Endodermal cell (in vitro differentiated cells): ENCODE measurements around the gene ST8SIA5. TPM values are rescaled to one million over a fixed set of nuclear protein-coding genes. Genes with fewer than 3 reads are reported as not detected.
A peak's percentile ranks its signal among the peaks of the same experiment; 100 is the strongest.

ENCODE experiments used
- DNase-seq: peaks from one replicate; pipeline ENCODE4 v3.0.0-alpha.2; 2017
- H3K27ac ChIP-seq: 2 replicates; pipeline ENCODE4 v1.5.1; 2013; ENCODE audit warnings: mild to moderate bottlenecking, low read depth, low read length, moderate library complexity
- H3K27me3 ChIP-seq: 2 replicates; pipeline ENCODE4 v1.6.1; 2013; ENCODE audit warnings: mild to moderate bottlenecking, low read length, moderate library complexity; ENCODE audit not compliant: insufficient read depth, control insufficient read depth, poor library complexity, severe bottlenecking
- H3K36me3 ChIP-seq: 2 replicates; pipeline ENCODE4 v1.7.0; 2013; ENCODE audit warnings: mild to moderate bottlenecking, low read length, moderate library complexity; ENCODE audit not compliant: control insufficient read depth, insufficient read depth
- H3K4me1 ChIP-seq: one replicate; pipeline ENCODE4 v1.7.0; 2013; ENCODE audit warnings: low read length; ENCODE audit not compliant: control insufficient read depth, insufficient read depth
- H3K4me3 ChIP-seq: 2 replicates; pipeline ENCODE4 v1.5.1; 2013; ENCODE audit warnings: mild to moderate bottlenecking, low read length, moderate library complexity
- H3K9ac ChIP-seq: 2 replicates; pipeline ENCODE4 v1.6.1; 2013; ENCODE audit warnings: mild to moderate bottlenecking, low read length, moderate library complexity; ENCODE audit not compliant: poor library complexity, severe bottlenecking; ENCODE audit errors: extremely low read depth
- H3K9me3 ChIP-seq: 2 replicates; pipeline ENCODE4 v1.6.1; 2013; ENCODE audit warnings: mild to moderate bottlenecking, low read length, moderate library complexity; ENCODE audit not compliant: control insufficient read depth
- H3K27ac Mint-ChIP-seq: 2 replicates; pipeline ENCODE4 v1.8.0; 2020; ENCODE audit warnings: mixed read lengths
- H3K27me3 Mint-ChIP-seq: 2 replicates; pipeline ENCODE4 v1.8.0; 2021; ENCODE audit warnings: mild to moderate bottlenecking, mixed read lengths; ENCODE audit not compliant: insufficient read depth
- H3K36me3 Mint-ChIP-seq: 2 replicates; pipeline ENCODE4 v1.8.0; 2020; ENCODE audit warnings: low read depth, mixed read lengths
- H3K4me1 Mint-ChIP-seq: 2 replicates; pipeline ENCODE4 v1.8.0; 2020; ENCODE audit warnings: mixed read lengths
- H3K4me3 Mint-ChIP-seq: 2 replicates; pipeline ENCODE4 v1.8.0; 2020; ENCODE audit warnings: mild to moderate bottlenecking, moderate library complexity, mixed read lengths
- H3K9me3 Mint-ChIP-seq: 2 replicates; pipeline ENCODE4 v1.8.0; 2020; ENCODE audit warnings: mild to moderate bottlenecking, mixed read lengths
- CTCF ChIP-seq: fragments of 200-600 bp; sonication (generic); conservative IDR thresholded peaks from 2 replicates; pipeline ENCODE4 v1.5.0; 2021; ENCODE audit warnings: antibody characterized with exemption, mild to moderate bottlenecking
- WGBS, 2 experiments: methylation state at CpG; one replicate each; pipeline versions ENCODE4 v1.1.5 to v1.1.7; 2013; ENCODE audit warnings: missing lambda C conversion rate in 2 of 2, mixed read lengths in 1 of 2; ENCODE audit not compliant: insufficient coverage in 1 of 2, insufficient read length in 1 of 2; 5-methylcytosine and 5-hydroxymethylcytosine counted together
- total RNA-seq, 2 donors: library from RNA; stranded (reverse); fragmentation: NEBNext Ultra II Directional in 1 of 2; extraction: Animal tissue kit (Norgen Biotek cat#: 25700) in 1 of 2; gene quantifications; 2 replicates in 1 of 2; 3 replicates in 1 of 2; pipeline ENCODE4 v1.2.1, GENCODE V29; 2021

ST8SIA5 gene
- total RNA-seq, 2 donors from 2014 or later = 0.24 to 0.73 TPM

- Mint-ChIP-seq H3K27ac (no peak overlapping the region), H3K36me3 (no peaks in the 10 kb centered on the region), H3K4me1 (no peaks in the 10 kb centered on the region), H3K27me3 (peaks cover 2% of the 10 kb centered on the region), H3K4me3 (no peak overlapping the region), H3K9me3 (peaks cover 30% of the 10 kb centered on the region)
- H3K27me3 ChIP-seq = no peaks in the 10 kb centered on the region
- H3K4me3 ChIP-seq = no peak overlapping the region
- H3K9ac ChIP-seq = no peak overlapping the region
- no peaks in the 10 kb centered on the region for H3K4me1 ChIP-seq
- H3K36me3 ChIP-seq = no peaks in the 10 kb centered on the region
- WGBS, 2 experiments = 89 to 90% methylated on average over 2 to 6 of the region's 6 CpGs
- peak; percentile 13 for DNase-seq
- peaks cover 13% of the 10 kb centered on the region for H3K9me3 ChIP-seq
- TF ChIP-seq CTCF = no peak
- H3K27ac ChIP-seq = no peak overlapping the region
Observed at GRCh38 chr18:46732801-46733200, 24.1 kb downstream of the ST8SIA5 start.

GRCh38 chr18:46732201-46732600, 24.7 kb downstream of the ST8SIA5 start:
- Histone ChIP-seq H3K27me3 (no peaks in the 10 kb centered on the region), H3K4me1 (no peaks in the 10 kb centered on the region), H3K4me3 (no peak overlapping the region), H3K36me3 (no peaks in the 10 kb centered on the region), H3K27ac (no peak overlapping the region), H3K9ac (no peak overlapping the region), H3K9me3 (peaks cover 13% of the 10 kb centered on the region)
- peaks cover 2% of the 10 kb centered on the region for H3K27me3 Mint-ChIP-seq
- no peak overlapping the region for H3K4me3 Mint-ChIP-seq
- no peak overlapping the region for H3K27ac Mint-ChIP-seq
- WGBS, 2 experiments = 95 to 98% methylated on average over 2 of the region's 2 CpGs
- peaks cover 30% of the 10 kb centered on the region for H3K9me3 Mint-ChIP-seq
- TF ChIP-seq CTCF = no peak
- no peaks in the 10 kb centered on the region for H3K4me1 Mint-ChIP-seq
- peak; percentile 7 for DNase-seq
- no peaks in the 10 kb centered on the region for H3K36me3 Mint-ChIP-seq

- no peak overlapping the region for H3K27ac ChIP-seq
- no peak overlapping the region for H3K9ac ChIP-seq
- H3K36me3 Mint-ChIP-seq = no peaks in the 10 kb centered on the region
- no peak overlapping the region for H3K4me3 ChIP-seq
- 73 to 83% methylated on average over 3 to 8 of the region's 8 CpGs for WGBS, 2 experiments
- H3K27me3 ChIP-seq = no peaks in the 10 kb centered on the region
- H3K27me3 Mint-ChIP-seq = peaks cover 2% of the 10 kb centered on the region
- no peaks in the 10 kb centered on the region for H3K4me1 Mint-ChIP-seq
- H3K9me3 Mint-ChIP-seq = peaks cover 30% of the 10 kb centered on the region
- no peaks in the 10 kb centered on the region for H3K36me3 ChIP-seq
- TF ChIP-seq CTCF = no peak
- H3K4me3 Mint-ChIP-seq = no peak overlapping the region
- no peaks in the 10 kb centered on the region for H3K4me1 ChIP-seq
- no peak overlapping the region for H3K27ac Mint-ChIP-seq
- peaks cover 13% of the 10 kb centered on the region for H3K9me3 ChIP-seq
- peak; percentile 35 for DNase-seq
Observed at GRCh38 chr18:46731316-46731715, 25.5 kb downstream of the ST8SIA5 start.
